Fibroblast of skin of left quadriceps (primary cell): ENCODE measurements around the gene DSCAML1.
"Not testable (repeated sequence)": the region's sequence is repeated elsewhere in the genome, so short reads cannot be mapped to it uniquely, and the experiment has no call there.

Experiments
- DNase-seq, 2 experiments: peaks; one replicate each; pipeline ENCODE4 v3.0.0-alpha.2; 2013; ENCODE audit warnings: low read depth in 2 of 2

Gene DSCAML1

GRCh38 chr11:117792992-117793391 is 4.0 kb downstream of the DSCAML1 start:
- DNase-seq, result no peak

GRCh38 chr11:117792241-117792640 is 4.8 kb downstream of the DSCAML1 start:
- DNase-seq, result no peak

- DNase-seq, result no peak
Observed at GRCh38 chr11:117790279-117790678, 6.7 kb downstream of the DSCAML1 start.

- no peak for DNase-seq
Observed at GRCh38 chr11:117789241-117789640, 7.8 kb downstream of the DSCAML1 start.

- DNase-seq, result no peak
Observed at GRCh38 chr11:117786135-117786870, 10.7 kb downstream of the DSCAML1 start.

GRCh38 chr11:117782101-117782500 is 14.9 kb downstream of the DSCAML1 start:
- no peak for DNase-seq

- DNase-seq, result no peak
Observed at GRCh38 chr11:117781627-117782026, 15.4 kb downstream of the DSCAML1 start.

- DNase-seq, result no peak
Observed at GRCh38 chr11:117780456-117780855, 16.6 kb downstream of the DSCAML1 start.

- DNase-seq, result no peak
Observed at GRCh38 chr11:117774553-117774952, 22.5 kb downstream of the DSCAML1 start.

- DNase-seq, result no peak
Observed at GRCh38 chr11:117772360-117772759, 24.7 kb downstream of the DSCAML1 start.

- DNase-seq, result no peak
Observed at GRCh38 chr11:117771841-117772240, 25.2 kb downstream of the DSCAML1 start.

- DNase-seq, result no peak
Observed at GRCh38 chr11:117771197-117771596, 25.8 kb downstream of the DSCAML1 start.

GRCh38 chr11:117770061-117770460 is 27.0 kb downstream of the DSCAML1 start:
- no peak for DNase-seq

- DNase-seq, result no peak
Observed at GRCh38 chr11:117769533-117769932, 27.5 kb downstream of the DSCAML1 start.

GRCh38 chr11:117768506-117768905 is 28.5 kb downstream of the DSCAML1 start:
- DNase-seq, result no peak

GRCh38 chr11:117767071-117767470 is 29.9 kb downstream of the DSCAML1 start:
- no peak for DNase-seq

GRCh38 chr11:117766576-117766975 is 30.4 kb downstream of the DSCAML1 start:
- no peak for DNase-seq

GRCh38 chr11:117766026-117766425 is 31.0 kb downstream of the DSCAML1 start:
- DNase-seq, result no peak

GRCh38 chr11:117765068-117765467 is 31.9 kb downstream of the DSCAML1 start:
- DNase-seq, result no peak

- not testable (repeated sequence) for DNase-seq
Observed at GRCh38 chr11:117763465-117763864, 33.6 kb downstream of the DSCAML1 start.

GRCh38 chr11:117761993-117762392 is 35.0 kb downstream of the DSCAML1 start:
- DNase-seq, result no peak

- no peak for DNase-seq
Observed at GRCh38 chr11:117759305-117759704, 37.7 kb downstream of the DSCAML1 start.

GRCh38 chr11:117754030-117754429 is 43.0 kb downstream of the DSCAML1 start:
- DNase-seq, result no peak

- no peak for DNase-seq
Observed at GRCh38 chr11:117752721-117753237, 44.2 kb downstream of the DSCAML1 start.
